Right renal cortex interstitium (tissue), 3 donors: ENCODE measurements around the gene UBE4B. TPM values are rescaled to one million over a fixed set of nuclear protein-coding genes. Genes with fewer than 3 reads are reported as not detected.

Experiments
- DNase-seq, 3 donors: peaks; one replicate each; pipeline ENCODE4 v3.0.0-alpha.2; 2013; ENCODE audit warnings: low read depth in 3 of 3, low spot score in 2 of 3
- polyA plus RNA-seq, 3 donors: library from polyadenylated mRNA; unstranded; fragments of 120-200 nt; gene quantifications; one replicate each; pipeline ENCODE4 v1.2.1, GENCODE V29; 2013; ENCODE audit not compliant: insufficient read length in 3 of 3

The UBE4B gene
- polyA plus RNA-seq, 3 donors: 45.5 to 51.3 (median 49.9) TPM

- DNase-seq: no peak
Measured at GRCh38 chr1:10168912-10169514, 136.3 kb downstream of the UBE4B start.

- DNase-seq: no peak
Measured at GRCh38 chr1:10170239-10170574, 137.4 kb downstream of the UBE4B start.

DNA sequence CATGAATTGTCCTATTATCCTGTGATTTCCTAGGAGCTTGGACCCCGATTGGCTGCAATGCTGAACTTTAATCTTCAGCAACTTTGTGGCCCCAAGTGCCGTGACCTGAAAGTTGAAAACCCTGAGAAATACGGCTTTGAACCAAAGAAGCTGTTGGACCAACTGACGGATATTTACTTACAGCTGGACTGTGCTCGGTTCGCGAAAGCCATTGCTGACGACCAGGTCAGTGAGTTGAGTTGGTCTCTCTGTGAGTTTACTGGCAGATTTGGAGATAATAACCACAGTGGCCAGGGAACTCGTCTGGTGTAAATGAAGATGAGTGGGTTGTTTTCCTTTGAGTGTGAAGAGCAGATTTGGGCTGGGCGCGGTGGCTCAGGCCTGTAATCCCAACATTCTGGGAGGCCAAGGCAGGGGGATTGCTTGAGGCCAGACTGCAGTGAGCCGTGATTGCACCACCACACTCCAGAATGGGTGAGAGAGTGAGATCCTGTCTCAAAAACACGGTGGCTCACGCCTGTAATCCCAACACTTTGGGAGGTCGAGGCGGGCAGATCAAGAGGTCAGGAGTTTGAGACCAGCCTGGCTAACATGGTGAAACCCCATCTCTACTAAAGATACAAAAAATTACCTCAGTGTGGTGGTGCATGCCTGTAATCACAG, 138.5 kb downstream of the UBE4B start:
- no peak for DNase-seq

DNA sequence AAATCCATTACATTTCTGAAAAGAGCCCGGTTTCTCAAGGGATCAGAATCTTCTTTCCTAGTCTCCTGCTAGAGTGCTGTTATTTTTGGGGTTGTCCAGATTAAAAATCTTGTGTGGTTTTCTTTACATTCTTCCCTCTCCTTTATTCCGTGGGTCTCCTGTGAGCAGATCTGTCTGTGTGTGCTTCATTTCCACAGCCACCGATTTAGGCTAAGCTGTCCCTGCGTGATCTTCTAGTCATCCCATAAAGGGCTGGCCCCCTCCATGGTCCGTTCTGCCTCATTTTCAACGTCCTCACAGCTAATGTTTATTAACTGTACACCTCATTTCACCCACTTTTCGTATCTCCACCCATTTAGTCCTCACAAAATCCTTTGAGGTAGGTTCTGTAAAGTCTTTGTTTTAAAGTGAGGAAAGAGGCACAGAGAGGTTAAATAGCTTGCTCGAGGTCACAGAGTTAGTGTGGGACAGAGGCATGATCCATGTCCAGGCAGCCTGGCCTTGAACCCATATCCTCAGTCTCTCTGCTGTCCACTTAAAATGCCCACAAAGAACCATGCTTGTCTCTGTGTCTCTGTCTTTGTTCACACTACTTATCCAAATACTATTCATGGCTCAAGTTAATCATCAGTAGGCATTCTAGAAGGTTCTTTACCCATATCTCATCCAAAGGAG, 139.4 kb downstream of the UBE4B start:
- no peak for DNase-seq

DNA sequence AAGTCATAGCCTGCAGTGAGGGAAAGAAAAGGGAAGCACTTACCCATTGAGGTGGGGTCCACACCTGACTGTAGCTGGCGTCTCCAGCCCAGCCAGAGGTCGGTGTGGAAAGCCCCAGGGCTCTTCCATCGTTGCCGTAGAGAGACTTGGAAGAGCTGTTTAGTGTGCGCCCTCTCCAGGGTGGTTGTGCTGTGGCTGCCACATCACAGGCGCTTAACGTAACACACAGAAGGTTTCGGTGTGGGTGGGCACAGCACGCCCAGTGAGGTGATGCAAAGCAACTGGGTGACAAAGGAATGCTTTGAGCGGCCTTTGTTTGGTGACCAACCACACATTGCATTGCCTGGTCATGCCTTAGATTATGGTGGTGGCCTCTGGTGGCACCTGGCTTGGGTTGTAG, 140.8 kb downstream of the UBE4B start:
- no peak for DNase-seq

DNA sequence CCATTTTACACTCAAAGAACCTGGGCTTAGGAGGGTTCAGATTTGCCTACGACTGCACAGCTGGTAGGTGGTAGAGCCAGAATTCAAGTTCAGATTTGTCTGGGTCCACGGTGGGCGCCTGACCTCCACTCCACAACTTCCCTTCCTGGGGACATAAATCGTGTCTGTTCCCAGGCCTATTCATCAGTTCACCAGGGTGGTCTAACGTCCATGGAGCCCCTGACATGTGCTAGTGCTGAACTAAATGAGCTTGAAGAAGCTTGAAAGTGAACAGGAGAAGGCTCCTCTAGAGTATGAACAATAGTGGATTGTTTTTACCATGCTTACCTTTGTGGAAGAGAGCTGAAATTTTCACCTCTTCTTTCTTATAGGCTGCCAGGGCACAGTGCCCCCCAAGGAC, 145.1 kb downstream of the UBE4B start:
- DNase-seq: no peak

DNA sequence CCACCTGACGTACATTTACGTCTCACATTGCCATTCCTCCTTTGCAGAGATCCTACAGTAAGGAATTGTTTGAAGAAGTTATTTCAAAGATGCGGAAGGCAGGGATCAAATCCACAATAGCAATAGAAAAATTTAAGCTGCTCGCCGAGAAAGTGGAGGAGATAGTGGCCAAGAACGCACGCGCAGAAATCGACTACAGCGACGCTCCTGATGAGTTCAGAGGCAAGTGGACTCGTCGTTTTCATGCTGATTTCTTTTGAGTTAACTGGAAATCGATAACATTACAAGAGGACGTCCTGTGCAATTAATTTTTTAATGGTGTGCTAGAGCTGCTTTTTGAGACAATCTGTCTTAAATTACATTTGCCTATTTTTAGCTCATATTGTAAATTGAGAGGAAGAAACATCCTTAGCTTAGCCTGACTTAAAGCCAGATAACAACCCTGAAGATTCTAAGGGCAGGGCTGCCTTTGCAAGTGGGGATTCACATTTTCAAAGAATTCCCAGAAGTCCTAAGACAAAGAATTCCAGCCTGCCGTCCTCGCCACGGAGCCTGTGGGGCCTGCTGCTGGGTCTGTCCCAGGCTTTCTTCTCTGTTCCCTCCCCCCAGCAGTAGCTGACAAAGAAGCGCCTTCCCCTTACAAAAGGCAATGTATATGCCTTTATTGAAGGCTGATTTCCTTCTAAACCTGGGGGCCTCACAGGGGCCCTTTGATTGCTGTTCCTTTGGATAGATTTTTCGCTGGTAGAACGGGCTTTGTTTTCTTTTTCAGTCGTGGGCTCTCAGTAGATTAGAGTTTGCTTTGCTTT, 146.0 kb downstream of the UBE4B start:
- DNase-seq: no peak

GRCh38 chr1:10179406-10180091, 146.8 kb downstream of the UBE4B start:
- DNase-seq: no peak

DNA sequence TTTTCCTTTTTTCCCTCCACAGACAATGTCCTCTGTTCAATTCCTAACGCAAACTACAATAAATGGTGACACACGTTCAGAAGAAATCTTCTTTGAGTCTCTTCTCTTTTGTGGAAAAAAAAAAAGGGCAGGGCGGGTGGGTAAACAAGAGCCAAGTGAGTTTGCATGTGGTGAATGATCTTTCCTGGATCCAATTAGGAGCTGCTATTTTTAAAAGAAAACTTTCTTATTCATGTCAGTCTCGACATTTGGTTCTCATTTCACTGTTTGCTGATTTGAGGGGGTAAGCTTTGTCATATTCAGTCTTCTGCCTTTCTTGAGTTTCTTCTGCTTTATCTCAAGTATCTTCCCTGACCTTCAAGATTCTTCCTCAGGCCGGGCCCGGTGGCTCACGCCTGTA, 148.4 kb downstream of the UBE4B start:
- DNase-seq: no peak

DNA sequence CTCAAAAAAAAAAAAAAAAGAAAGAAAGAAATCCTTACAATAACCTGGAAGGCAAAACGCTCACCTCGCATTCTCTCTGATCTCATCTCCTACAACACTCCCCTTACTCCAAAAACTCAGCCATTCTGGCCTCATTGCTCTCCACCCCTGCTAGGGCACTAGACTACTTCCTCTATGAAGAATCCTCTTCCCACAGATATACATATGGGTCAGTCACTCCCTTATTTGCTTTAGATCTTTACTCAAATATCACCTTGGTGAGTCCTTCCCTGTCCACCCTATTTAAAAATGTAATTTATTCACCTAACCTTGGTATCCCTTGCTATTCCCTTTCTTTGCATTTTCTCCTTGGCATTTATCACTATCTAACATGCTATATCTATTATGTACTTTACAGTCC, 153.0 kb downstream of the UBE4B start:
- DNase-seq: no peak

GRCh38 chr1:10186331-10187025, 153.7 kb downstream of the UBE4B start:
- no peak for DNase-seq

DNA sequence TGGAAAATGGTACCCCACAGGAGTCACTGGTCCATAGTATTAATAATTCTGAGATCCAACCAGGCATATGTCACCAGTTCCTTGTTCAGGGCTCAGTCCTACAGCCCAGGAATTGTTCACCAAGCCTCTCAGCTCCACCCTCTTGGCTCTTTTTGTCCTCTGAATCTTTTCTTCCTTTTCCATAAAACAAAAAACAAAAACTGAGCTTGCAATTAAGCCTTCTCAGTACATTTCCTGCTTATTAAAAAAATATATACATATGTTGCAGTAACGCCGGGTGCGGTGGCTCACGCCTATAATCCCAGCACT, 154.2 kb downstream of the UBE4B start:
- DNase-seq: no peak

DNA sequence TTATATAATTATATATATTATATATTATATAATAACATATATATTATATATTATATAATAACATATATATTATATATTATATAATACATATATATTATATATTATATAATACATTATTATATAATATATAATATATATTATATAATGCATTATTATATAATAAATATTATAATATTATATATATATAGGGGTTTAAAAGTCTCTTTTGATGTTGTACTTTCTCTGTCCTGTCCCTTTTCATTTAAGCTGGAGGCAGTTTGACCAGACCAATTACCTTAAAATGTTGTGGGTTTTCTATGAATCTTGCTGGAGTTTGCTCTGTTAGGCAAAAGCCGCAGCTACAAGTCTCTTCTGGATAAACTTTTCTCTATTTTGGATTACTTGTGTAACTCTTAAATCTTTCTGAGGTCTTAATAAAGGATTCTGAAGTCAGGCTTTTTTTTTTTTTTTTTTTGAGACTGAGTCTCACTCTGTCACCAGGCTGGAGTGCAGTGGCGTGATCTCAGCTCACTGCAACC, 155.4 kb downstream of the UBE4B start:
- no peak for DNase-seq

DNA sequence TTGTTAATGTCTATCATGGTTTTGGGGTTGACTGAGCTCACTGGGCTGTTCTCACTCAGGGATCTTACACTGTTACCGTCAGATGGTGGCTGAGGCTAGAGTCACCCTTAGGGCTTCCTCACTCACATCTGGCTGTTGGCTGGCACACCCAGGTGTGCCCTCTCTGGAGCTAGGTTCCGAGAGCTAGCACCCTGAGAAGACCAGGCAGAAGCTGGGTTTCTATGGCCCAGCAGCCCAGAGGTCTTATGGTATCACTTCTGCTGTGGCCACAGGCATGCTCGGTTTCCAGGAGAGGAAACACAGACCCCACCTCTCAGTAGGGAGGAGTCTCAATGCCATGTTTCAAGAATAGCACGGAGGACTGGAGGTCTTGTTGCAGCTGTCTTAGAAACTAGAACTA, 156.9 kb downstream of the UBE4B start:
- DNase-seq: no peak

DNA sequence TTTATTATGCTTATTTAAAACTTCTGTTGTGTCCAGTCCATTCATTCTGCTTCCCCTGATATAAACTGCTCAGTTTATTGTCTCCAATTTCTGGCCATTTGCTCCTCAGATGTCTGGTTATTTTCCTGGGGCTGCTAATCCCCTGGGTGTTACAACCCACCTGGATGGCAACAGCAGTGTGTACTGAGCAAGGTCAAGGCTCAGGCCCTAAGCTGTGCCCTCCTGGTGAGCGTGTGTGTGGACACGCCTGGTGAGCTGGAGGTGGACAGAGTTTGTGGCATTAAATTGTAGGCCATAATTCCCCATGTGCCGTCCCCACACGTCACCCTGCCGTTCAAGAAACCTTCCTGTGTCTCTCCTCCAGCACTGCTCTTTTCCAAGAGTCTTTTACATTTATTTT, 159.5 kb downstream of the UBE4B start:
- DNase-seq: no peak

DNA sequence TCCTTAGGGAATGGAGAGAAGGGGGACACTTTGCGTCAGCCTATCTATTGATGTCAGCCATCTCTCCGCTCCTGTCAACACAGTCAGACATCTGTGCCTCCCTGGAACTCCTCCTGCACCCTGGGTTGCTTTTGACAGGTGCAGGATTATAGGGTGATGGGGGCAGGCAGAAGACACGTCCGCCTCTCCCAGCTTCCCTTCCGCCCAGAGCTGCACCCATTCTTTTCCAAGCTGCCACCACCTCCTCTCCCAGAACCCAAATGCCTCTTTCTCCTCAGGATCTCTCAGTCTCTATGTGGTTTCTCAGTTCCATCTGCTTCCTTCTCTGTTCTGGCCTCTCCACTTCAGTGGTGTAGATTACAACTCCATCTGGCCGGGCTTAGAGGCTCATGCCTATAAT, 160.5 kb downstream of the UBE4B start:
- DNase-seq: no peak

GRCh38 chr1:10195570-10195969, 162.8 kb downstream of the UBE4B start:
- no peak for DNase-seq

GRCh38 chr1:10196976-10197375, 164.2 kb downstream of the UBE4B start:
- DNase-seq: no peak

- no peak for DNase-seq
Measured at GRCh38 chr1:10200620-10201019, 167.9 kb downstream of the UBE4B start.

DNA sequence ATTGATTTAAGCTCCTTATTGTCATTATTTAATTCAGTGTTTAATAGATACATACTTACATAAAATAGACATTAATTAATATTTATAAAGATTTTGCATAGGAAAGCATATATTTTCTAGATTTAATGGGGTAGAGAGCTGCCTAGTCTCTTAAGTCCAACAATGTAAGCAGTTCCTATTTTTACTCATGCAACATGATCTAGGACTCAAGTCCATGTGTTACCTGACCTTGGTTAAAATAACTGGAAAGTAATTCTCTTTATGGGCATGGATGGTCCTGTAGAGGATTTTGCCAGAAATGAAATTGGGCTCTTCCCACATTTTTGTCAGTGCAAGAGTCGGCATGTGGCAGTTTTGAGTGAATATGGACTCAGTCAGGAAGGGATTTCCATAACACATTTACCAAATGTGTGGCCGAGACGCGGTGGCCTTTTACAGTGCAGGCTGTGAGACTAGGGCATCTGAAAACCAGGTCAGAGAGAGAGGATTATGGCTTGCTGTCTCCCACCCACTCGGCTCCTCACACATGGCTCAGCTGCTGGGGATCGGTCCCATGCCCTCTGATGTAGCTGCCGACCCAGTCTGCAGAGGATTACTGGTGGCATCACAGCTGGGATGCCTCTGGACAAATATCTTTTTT, 171.4 kb downstream of the UBE4B start:
- DNase-seq: no peak
